H1 (cell line): Measurements from ENCODE around the gene ZDHHC11.
"Not testable (repeated sequence)": the region's sequence is repeated elsewhere in the genome, so short reads cannot be mapped to it uniquely, and the experiment has no call there.

Source experiments
- BCL11A ChIP-seq, 2 experiments: IDR thresholded peaks; one replicate each; pipeline ENCODE4 v1.6.1; 2011; ENCODE audit warnings: low read depth in 2 of 2, low read length in 2 of 2, mild to moderate bottlenecking in 2 of 2
- BRCA1 ChIP-seq: IDR thresholded peaks from 2 replicates; pipeline ENCODE4 v1.6.1; 2012; ENCODE audit warnings: low read depth, low read length, improper control_type of control experiment
- EP300 ChIP-seq, 2 experiments: IDR thresholded peaks; 1 replicate in 1 of 2; 2 replicates in 1 of 2; pipeline ENCODE4 v1.6.1; 2011 to 2012; ENCODE audit warnings: low read depth in 2 of 2, low read length in 2 of 2, mild to moderate bottlenecking in 2 of 2, borderline replicate concordance in 1 of 2, inconsistent platforms in 1 of 2, moderate library complexity in 1 of 2
- EZH2 ChIP-seq: fragments of 200-600 bp; sonication (generic); IDR thresholded peaks from 2 replicates; pipeline ENCODE4 v1.7.1; 2012; ENCODE audit warnings: low read depth, mild to moderate bottlenecking, moderate library complexity, low read length, inconsistent platforms; ENCODE audit not compliant: severe bottlenecking
- GABPA ChIP-seq: IDR thresholded peaks from 2 replicates; pipeline ENCODE4 v1.6.1; 2011; ENCODE audit warnings: mild to moderate bottlenecking, low read length, moderate library complexity, borderline replicate concordance; ENCODE audit not compliant: insufficient read depth
- HDAC6 ChIP-seq: IDR thresholded peaks from one replicate; pipeline ENCODE4 v1.7.1; 2012; ENCODE audit warnings: low read depth, mild to moderate bottlenecking, inconsistent platforms, low read length, moderate library complexity
- KDM5A ChIP-seq: fragments of 200-600 bp; IDR thresholded peaks from 2 replicates; pipeline ENCODE4 v1.7.1; 2012; ENCODE audit warnings: mild to moderate bottlenecking, low read length, inconsistent platforms, mixed read lengths
- POLR2A ChIP-seq, 2 experiments: IDR thresholded peaks; 1 replicate in 1 of 2; 2 replicates in 1 of 2; pipeline ENCODE4 v1.6.1; 2011; ENCODE audit warnings: low read depth in 2 of 2, low read length in 2 of 2, mild to moderate bottlenecking in 2 of 2; ENCODE audit errors: control extremely low read depth in 1 of 2
- POLR2AphosphoS5 ChIP-seq: IDR thresholded peaks from 2 replicates; pipeline ENCODE4 v1.6.1; 2011; ENCODE audit warnings: low read depth, low read length
- TAF1 ChIP-seq: IDR thresholded peaks from 2 replicates; pipeline ENCODE4 v1.6.1; 2011; ENCODE audit warnings: mild to moderate bottlenecking, low read depth, low read length
- TAF7 ChIP-seq: optimal IDR thresholded peaks from 2 replicates; pipeline ENCODE3; 2011; ENCODE audit warnings: low read depth, mild to moderate bottlenecking, inconsistent platforms, low read length, moderate library complexity, borderline replicate concordance
- TCF12 ChIP-seq: IDR thresholded peaks from 2 replicates; pipeline ENCODE4 v1.6.1; 2011; ENCODE audit warnings: low read depth, mild to moderate bottlenecking, low read length
- YY1 ChIP-seq: IDR thresholded peaks from 2 replicates; pipeline ENCODE4 v1.6.1; 2011; ENCODE audit warnings: low read depth, mild to moderate bottlenecking, low read length
- TF ChIP-seq, protein P1 (sequence below), 3 experiments: IDR thresholded peaks; 1 replicate in 2 of 3; 2 replicates in 1 of 3; pipeline versions ENCODE4 v1.5.1 to v1.6.1; 2011; ENCODE audit warnings: low read length in 3 of 3, mild to moderate bottlenecking in 3 of 3, inconsistent platforms in 2 of 3, low read depth in 1 of 3, moderate library complexity in 1 of 3; ENCODE audit not compliant: insufficient read depth in 1 of 3; ENCODE audit errors: control extremely low read depth in 1 of 3

DNA sequence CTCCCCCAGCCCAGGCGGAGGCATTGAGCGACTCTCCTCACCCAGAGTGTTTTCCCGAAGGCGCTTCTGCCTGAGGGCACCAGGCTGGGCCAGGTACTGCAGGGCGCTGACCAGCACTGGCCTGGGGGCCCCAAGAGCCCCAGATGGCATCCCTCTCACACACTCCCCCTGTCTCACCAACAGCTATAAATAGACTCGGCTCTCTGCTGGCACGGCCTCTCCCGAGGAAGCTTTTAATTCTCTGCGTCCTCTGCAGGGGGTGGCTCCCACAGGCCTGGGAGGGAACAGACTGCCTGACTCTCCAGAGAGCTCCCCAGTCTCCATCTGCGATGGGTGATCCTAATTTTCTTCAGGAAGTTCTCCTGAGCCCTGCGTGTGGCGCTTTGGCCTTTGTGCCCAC, 68.4 kb downstream of the ZDHHC11 start:
- TF ChIP-seq POLR2AphosphoS5; BCL11A (IDR thresholded peaks at IDR 0.05; ENCODE audit: low read depth in 2 of 2, low read length in 2 of 2); POLR2A (IDR thresholded peaks at IDR 0.05; ENCODE audit: control extremely low read depth in 1 of 2, low read depth in 2 of 2, low read length in 2 of 2); TCF12; BRCA1; EZH2; EP300 (IDR thresholded peaks at IDR 0.05; ENCODE audit: borderline replicate concordance in 1 of 2, low read depth in 2 of 2, low read length in 2 of 2); TAF7; YY1; HDAC6; KDM5A; GABPA; TAF1: not testable (repeated sequence)
- TF ChIP-seq, protein P1, sequence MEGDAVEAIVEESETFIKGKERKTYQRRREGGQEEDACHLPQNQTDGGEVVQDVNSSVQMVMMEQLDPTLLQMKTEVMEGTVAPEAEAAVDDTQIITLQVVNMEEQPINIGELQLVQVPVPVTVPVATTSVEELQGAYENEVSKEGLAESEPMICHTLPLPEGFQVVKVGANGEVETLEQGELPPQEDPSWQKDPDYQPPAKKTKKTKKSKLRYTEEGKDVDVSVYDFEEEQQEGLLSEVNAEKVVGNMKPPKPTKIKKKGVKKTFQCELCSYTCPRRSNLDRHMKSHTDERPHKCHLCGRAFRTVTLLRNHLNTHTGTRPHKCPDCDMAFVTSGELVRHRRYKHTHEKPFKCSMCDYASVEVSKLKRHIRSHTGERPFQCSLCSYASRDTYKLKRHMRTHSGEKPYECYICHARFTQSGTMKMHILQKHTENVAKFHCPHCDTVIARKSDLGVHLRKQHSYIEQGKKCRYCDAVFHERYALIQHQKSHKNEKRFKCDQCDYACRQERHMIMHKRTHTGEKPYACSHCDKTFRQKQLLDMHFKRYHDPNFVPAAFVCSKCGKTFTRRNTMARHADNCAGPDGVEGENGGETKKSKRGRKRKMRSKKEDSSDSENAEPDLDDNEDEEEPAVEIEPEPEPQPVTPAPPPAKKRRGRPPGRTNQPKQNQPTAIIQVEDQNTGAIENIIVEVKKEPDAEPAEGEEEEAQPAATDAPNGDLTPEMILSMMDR (IDR thresholded peaks at IDR 0.05; ENCODE audit: control extremely low read depth in 1 of 3, insufficient read depth in 1 of 3, low read depth in 1 of 3, low read length in 3 of 3), result not testable (repeated sequence)
